Effector CD4-positive, alpha-beta T cell (primary cell): ENCODE measurements around the gene MYH10.
"Not testable (repeated sequence)": the region's sequence is repeated elsewhere in the genome, so short reads cannot be mapped to it uniquely, and the experiment has no call there.

ENCODE experiments used
- DNase-seq: peaks from one replicate; pipeline ENCODE4 v3.0.0-alpha.2; 2020
- total RNA-seq: gene quantifications from one replicate; lab custom pipeline; 2026; lab: John Stamatoyannopoulos, UW

Gene MYH10
- total RNA-seq = 3.0 reads per million, percentile 10 among the genes with 10 or more reads in this experiment

DNA sequence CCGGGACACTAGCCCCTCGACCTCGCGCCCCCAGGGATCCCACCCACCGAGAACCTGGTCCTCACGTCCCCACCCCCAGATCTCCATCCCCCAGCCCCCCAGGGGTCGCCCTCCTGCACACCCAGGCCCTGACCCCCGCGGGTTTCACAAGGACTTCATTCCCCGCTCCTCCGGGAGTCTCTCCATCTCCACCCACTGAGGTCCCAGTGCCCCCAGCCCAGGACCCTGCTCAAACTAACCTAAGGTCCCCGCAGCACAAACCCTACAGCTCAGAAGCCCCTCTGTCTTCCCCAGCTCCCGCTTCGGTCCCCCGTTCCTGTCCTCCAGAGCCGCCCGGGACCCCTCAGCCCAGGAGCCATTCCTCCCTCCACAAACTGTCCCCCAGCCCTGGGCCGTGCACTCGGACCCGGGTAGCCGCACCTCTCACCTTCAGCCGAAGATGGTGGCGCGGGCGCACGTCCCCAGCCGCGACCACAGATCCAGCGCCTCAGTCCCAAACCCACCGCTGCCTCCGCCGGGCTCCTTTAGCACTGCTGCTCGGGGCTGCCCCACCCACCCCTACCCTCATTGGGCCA is at the start of gene MYH10:
Gene MYH10 (minus strand): TSS at position 499 of the 575 bp plus-strand sequence. CDS start 7,479 bp downstream, outside the sequence.
- no peak for DNase-seq

DNA sequence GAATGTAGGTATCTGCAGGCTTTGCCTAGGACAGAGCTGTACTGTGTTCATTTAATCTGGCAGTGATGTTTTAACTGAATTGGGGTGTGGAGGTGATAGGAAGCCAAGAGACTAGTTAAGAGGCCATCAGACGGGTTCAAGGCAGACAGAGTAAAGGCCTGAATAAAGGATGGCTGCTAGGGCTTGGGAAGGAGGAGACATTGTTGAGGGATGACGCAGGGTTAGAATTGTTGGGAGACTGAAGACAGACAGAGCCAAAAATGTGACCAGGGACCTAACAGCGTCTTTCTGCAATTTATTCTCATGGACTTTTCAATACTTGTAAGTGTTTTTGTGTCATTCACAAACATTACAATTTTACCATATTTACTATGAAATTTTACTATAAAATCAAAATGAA is 48.6 kb upstream of the MYH10 start:
- no peak for DNase-seq

GRCh38 chr17:8675306-8675705 is 44.8 kb upstream of the MYH10 start:
- no peak for DNase-seq

DNA sequence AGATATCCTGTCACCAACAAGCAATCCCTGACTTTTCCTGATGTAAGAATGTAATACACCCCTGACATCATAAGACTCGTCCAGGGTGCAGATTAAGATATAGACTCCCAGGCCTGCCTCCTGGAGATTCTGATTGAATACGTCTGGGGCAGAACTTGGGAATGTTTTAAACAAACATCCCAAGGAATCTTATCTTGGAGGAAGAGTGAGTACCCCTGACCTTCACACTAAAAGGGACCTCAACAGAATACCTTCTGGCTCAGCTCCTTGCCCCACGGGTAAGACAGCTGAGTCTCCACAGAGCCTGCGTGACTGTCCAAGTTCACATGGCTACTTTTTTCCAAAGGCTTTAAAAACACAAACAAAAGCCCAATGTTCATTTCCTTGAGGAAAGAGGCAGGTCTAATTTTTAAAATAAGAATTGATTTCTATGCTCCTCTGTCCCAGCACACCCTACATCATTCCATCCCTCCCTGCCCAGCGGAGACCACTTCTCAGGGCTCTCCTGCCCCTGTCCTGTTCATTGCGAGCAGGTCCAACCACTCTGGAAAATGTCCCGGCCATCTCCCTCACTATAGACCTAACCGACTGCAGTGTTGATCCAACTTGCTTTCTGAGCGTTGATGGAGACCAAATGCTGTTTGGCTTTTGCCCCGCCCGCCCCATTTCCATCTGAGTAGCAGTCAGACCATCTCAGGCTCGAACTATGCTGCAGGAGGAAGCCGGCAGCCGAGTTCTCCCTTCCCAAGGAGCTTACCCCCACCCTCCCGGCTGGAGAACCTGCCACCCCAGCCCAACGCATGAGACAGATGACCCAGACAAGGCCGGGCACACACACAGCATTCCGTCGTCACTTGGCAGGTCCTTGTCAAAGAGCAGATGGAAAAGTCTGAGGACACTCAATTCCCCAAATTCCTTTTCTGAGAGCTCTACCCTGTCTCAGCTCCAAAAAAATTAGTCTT is 44.1 kb upstream of the MYH10 start:
- no peak for DNase-seq

DNA sequence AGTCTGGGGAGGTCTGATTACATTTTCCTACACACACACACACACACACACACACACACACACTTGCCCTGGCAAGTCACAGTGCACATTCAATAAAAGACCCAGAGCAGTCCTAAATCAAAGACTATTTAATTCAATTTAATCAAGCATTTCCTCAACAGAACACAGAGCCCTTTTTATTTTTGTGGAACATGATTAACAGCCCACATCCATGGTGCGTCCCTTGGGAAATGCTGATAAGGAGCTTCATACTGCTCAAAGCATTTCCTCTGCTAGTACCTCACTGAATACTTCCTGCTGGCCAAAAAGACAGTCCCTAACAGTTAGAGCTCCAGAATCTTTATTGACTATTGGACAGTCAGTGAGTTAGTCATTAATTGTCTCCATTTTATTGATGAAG is 43.1 kb upstream of the MYH10 start:
- no peak for DNase-seq

GRCh38 chr17:8672326-8672725 is 41.8 kb upstream of the MYH10 start:
- no peak for DNase-seq

GRCh38 chr17:8670421-8670820 is 39.9 kb upstream of the MYH10 start:
- no peak for DNase-seq

DNA sequence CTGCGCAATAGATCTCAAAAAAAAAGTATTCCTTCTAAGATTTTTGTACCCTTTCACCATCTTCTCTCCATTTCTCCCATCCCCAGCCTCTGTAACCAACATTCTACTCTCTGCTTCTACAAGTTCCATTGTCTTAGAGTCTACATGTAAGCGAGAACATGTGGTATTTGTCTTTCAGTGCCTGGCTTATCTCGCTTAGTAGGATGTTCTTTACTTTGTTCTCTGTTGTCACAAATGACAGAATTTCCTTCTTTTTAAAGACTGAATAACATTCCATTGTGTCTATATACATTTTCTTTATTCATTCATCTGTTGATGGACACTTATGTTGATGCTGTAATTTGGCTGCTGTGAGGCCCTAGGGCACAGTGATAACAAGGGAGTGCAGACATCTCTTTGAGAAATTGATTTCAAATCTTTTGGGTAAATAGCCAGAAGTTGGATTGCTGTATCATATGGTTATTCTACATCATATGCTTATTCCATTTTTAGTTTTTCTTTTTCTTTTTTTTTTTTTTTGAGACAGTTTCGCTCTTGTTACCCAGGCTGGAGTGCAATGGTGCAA is 37.7 kb upstream of the MYH10 start:
- DNase-seq = no peak

- no peak for DNase-seq
Measured at GRCh38 chr17:8667421-8667820, 36.9 kb upstream of the MYH10 start.

DNA sequence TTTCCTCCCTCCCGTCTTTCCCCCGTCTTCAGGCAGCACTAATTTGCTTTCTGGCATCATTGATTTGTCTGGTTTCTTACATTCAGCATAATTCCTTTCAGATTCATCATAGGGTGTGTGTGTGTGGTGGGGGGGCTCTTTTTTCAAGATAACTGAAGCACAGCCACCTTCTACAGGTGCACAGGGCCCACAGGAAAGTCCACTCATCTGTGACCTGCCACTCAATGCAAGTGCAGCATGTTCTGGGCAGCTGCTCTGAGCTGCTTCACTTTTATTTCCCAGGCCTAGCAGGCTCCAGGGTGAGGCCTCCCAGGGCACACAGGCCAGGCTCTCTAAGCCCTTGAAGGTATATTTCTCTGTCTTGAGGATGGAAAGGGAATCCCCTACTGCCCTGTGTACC is 35.2 kb upstream of the MYH10 start:
- no peak for DNase-seq

- no peak for DNase-seq
Measured at GRCh38 chr17:8664456-8665126, 34.1 kb upstream of the MYH10 start.

DNA sequence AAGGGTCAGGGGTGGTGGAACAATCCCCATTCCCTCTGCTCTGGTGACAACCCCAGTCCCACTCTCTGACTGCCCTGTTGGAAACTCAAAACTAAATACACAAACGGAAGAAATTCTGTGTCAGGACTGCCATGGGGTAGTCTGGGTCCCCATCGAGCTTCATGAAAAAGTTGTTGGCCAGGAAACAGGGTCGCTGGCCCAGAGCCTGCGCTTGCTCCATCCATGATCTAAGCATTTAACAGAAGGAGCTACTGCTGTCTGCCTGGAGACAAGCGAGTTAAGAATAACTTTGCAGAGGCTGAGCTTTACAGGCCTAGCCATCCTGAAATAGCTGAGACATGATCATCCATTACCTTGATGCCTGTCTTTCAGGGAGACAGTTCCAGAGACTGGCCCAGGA is 32.4 kb upstream of the MYH10 start:
- DNase-seq = no peak

GRCh38 chr17:8662076-8662831 is 31.7 kb upstream of the MYH10 start:
- DNase-seq = no peak

DNA sequence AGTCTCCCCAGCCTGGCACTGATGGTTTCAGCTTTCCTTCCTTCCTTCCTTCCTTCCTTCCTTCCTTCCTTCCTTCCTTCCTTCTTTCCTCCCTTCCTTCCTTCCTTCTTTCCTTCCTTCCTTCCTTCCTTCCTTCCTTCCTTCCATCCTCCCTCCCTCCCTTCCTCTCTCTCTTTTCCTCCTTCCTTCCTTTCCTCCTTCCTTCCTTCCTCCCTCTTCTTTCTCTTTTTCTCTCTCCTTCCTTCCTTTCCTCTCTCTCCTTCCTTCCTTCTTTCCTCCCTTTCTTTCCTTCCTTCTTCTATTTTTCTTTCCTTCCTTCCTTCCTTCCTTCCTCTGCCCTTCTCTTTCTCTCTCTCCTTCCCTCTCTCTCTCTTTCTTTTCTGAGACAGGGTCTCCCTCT is 30.2 kb upstream of the MYH10 start:
- DNase-seq = not testable (repeated sequence)

GRCh38 chr17:8659758-8660410 is 29.4 kb upstream of the MYH10 start:
- DNase-seq = no peak

GRCh38 chr17:8658810-8659209 is 28.3 kb upstream of the MYH10 start:
- DNase-seq = no peak

- DNase-seq = no peak
Measured at GRCh38 chr17:8656693-8657092, 26.2 kb upstream of the MYH10 start.

- DNase-seq = no peak
Measured at GRCh38 chr17:8654822-8655221, 24.3 kb upstream of the MYH10 start.

DNA sequence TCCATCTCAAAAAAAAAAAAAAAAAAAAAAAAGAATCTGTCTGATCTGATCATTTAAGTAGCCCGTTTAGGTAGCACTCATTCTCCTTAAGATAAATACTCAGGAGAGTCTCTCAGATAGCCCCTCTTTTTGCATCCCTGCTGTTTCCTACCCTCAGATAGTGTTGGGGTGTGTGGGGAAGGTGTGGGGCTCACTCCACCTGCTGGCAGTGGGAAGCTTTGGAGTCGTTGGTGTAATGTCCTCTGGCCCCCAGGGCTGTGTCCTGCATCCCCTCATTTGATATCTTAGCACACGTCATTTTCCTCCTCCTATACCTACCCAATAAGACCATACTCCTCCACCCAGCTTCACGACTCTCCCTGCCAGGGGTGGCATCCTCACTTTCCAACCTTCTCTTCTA is 20.5 kb upstream of the MYH10 start:
- DNase-seq = no peak

GRCh38 chr17:8650119-8650499 is 19.6 kb upstream of the MYH10 start:
- no peak for DNase-seq

DNA sequence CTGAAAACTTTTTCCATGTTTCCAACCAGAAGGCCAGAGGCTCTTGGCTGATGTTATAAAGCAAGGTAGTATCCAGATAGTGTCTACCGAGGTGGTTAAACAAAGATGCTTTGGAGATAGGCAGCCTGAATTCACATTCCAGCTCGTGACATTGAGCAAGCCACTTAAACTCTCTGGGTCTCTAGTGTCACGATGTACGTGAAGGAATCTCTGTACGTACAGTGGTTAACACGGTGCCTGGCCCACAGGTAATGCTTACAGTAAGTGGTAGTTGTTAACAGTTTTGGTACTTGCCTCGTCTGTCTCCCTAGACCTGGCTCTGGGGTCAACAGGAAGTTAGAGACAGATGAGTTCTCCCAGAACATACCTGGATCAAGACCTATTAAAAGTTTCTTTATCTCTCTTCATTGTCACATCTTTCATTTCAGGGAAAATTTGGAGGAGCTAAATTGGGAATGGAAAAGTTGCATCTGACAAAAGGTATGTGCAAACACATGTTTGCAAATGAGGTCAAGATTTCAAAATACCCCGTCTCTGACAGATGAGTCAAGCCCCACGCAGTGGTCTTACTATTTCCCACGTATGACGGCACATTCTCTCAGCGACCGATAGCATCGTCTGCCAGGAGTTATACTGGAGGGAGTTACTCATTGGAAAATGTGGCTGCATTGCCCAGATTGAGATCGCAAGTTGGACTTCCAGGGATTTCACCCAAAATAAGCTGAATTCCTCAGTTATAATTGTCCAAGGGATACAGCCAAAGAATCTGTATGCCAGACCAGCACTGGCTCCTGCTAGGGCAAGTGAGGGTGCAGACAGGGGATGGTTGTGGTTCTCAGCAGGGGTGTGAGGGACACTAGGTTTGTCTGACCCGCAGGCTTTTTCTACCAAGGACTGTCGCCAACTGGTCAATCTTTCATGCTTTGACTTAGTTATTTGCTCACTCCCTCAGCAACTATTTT is 18.9 kb upstream of the MYH10 start:
- DNase-seq = no peak
